Activated CD4-positive, alpha-beta T cell treated with anti-CD3 and anti-CD28 coated beads, Interleukin-2, amount 50 U/mL, for 24 hours (primary cell): ENCODE results near the gene SCNN1G.

Source experiments
- DNase-seq, 2 donors: peaks; one replicate each; pipeline ENCODE4 v3.0.0-alpha.2; 2020; ENCODE audit warnings: low read depth in 1 of 2, low spot score in 1 of 2

SCNN1G gene

DNA sequence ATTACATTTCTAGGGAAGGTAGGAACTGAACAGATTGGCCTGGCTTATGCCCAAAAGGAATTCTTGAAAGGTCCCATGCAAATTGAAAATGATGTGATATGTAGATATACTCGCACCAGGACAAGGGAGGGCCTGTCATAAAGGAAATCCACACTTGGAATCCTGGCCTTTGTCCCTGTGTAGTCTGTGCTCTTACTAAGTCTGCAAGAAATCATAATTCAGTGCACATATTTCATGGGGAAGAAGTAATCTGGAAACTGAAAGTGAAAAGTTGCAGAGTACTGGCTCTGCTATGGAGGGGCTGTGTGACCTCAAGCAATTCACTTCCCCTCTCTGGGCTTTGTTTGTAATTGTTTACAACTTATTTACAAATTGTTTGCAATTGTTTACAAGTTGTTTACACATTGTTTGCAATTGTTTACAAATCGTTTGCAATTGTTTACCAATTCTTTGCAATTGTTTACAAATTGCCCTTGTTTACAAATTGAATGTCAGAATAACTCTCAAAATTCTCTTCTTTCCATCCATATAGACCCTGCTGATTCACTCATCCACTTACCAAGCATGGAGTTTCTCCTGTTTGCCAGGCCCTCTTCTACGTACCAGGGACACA lies 12.9 kb downstream of the SCNN1G start:
- no peak for DNase-seq

GRCh38 chr16:23196539-23196938 lies 14.0 kb downstream of the SCNN1G start:
- DNase-seq, result no peak

- DNase-seq, result no peak
These were observed 19.6 kb downstream of the SCNN1G start for GRCh38 chr16:23202166-23202565.

- no peak for DNase-seq
These were observed 24.4 kb downstream of the SCNN1G start for GRCh38 chr16:23206986-23207385.

GRCh38 chr16:23207485-23207884 lies 24.9 kb downstream of the SCNN1G start:
- no peak for DNase-seq

- no peak for DNase-seq
These were observed 27.1 kb downstream of the SCNN1G start for GRCh38 chr16:23209606-23210005.

DNA sequence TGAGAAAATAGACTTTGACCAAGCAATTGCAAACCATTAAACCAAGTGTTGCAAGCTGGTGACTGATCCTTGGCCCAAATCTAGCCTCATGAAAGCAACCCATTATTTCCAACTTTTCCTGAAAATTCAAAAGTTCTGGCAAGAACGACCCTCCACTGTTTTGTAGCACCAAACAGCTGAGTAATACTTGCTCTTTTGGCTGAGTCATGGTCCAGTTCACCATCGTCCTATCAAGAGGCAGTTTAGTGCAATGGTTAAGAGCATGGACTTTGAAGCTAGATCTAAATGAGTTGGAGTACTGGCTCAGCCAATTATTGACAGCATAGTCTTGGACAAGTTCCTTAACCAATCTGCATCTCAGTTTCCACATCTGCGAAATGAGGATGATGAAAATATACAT lies 31.3 kb downstream of the SCNN1G start:
- no peak for DNase-seq

GRCh38 chr16:23214796-23215195 lies 32.3 kb downstream of the SCNN1G start:
- no peak for DNase-seq

DNA sequence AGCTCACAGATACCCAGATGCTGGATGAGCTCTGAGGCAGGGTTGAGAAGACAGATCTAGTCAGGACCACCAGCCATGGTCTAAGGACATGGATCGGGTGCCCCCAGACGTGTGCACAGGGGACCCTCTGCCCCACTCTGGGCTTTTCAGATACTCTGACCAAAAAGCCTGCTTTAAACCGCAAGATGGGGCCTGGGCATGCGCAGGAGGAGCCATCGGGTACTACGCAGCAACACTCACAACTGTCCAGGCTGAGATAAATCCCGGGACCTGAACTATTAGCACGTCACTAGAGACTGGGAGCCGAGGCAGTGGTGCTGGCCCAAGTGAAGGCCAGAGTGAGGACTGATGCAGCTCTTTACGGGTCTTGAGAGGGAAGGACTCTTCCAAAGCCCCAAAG lies 32.9 kb downstream of the SCNN1G start:
- DNase-seq, result no peak

GRCh38 chr16:23216658-23217246 lies 34.2 kb downstream of the SCNN1G start:
- DNase-seq, result no peak

GRCh38 chr16:23217646-23218045 lies 35.1 kb downstream of the SCNN1G start:
- DNase-seq, result no peak

GRCh38 chr16:23222929-23223328 lies 40.4 kb downstream of the SCNN1G start:
- no peak for DNase-seq

GRCh38 chr16:23223368-23223767 lies 40.8 kb downstream of the SCNN1G start:
- no peak for DNase-seq

GRCh38 chr16:23225109-23225508 lies 42.6 kb downstream of the SCNN1G start:
- DNase-seq, result no peak

DNA sequence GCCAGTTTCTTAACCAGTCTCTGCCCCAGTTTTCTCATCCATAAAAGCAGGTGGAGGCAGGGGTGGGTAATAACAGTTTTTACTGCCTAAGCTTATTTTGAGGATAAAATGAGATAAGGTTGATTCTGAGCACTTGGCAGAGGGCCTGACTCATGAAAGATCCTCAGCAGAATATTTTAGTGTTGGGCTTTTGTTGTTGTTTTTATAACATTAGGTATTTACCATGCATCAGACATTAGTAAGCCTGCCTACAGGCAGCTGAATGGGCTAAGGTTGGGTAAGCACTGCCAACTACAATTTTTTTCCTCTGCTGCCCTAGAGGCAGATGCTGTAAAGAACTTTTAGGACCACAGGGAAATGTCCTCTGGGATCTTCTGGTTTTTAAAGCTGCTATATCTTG lies 43.1 kb downstream of the SCNN1G start:
- no peak for DNase-seq

GRCh38 chr16:23227529-23227928 lies 45.0 kb downstream of the SCNN1G start:
- DNase-seq, result no peak

GRCh38 chr16:23229714-23230113 lies 47.2 kb downstream of the SCNN1G start:
- DNase-seq, result no peak

DNA sequence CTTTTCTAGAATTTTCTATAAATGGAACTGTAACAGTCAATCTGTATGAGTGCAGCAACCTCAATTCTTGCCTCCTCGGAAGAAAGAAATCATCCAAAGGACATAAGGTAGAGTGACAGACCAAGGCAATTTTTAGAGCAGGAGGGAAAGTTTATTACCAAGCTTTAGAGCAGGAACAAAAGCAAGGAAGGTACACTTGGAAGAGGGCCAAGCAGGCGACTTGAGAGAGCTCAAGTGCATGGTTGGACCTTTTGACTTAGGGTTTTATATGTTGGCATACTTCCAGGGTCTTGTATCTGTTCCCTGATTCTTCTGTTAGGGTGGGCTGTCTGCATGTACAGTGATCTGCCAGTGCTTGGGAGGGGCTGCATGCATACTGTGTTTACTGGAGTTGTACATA lies 50.3 kb downstream of the SCNN1G start:
- DNase-seq, result no peak

- no peak for DNase-seq
These were observed 52.6 kb downstream of the SCNN1G start for GRCh38 chr16:23235176-23235575.

DNA sequence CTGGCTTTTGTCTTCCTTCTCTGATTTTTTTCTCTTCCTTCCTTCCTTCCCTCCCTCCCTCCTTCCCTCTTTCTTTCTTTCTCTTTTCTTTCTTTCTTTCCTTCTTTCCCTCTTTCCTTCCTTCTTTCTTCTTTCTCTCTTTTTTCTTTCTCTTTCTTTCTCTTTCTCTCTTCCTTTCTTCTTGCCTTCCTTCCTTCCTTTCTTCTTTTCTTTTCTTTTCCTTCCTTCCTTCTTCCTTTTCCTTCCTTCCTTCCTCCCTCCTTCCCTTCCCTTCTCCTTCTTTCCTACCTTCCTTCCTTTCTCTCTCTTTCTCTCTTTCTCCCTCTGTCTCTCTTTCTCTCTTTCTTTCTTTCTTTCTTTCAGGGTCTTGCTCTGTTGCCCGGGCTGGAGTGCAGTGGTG lies 54.4 kb downstream of the SCNN1G start:
- no peak for DNase-seq

- DNase-seq, result no peak
These were observed 58.4 kb downstream of the SCNN1G start for GRCh38 chr16:23240994-23241393.

DNA sequence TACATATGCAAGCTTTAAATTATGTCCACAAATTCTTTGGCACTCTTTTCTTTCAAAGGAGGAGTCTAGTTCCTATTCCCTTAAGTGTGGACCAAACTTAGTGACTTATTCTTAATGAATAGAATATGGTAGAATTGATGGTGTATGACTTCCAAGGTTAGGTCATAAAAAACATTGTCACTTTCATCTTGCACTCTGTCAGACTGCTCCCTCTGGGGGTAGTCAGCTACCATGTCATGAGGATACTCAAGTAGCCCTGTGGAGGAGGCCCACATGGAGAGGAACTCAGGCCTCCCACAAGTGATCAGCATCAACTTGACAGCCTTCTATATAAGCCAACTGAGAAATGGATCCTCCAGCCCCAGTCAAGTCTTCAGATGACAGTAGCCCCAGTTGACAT lies 61.6 kb downstream of the SCNN1G start:
- DNase-seq, result no peak

DNA sequence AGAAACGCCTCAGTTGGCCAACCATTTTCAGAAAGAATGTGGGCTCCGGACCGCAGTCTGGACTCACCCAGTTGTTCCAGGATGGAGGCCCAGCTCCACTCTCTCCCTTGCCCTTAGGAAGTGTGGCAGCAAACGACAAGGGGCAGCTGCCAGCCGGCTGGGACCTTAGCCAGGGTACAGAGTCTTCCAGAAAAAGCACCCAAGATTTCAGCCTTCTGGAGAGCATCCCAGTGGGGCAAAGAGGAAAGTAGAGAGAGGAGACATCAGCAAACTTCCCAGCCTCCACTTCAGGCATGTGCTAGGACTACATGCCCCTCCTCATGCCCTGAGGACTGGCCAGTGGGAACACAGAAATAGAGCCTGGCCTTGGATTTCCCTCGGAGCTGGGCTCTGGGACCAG lies 62.7 kb downstream of the SCNN1G start:
- no peak for DNase-seq
